Mesenchymal stem cell (in vitro differentiated cells and primary cell): ENCODE measurements around the gene STK17A.

Experiments used
- DNase-seq: peaks from one replicate; pipeline ENCODE4 v3.0.0-alpha.2; 2013
- H2AFZ ChIP-seq: one replicate; pipeline ENCODE4 v1.6.1; 2013; ENCODE audit warnings: low read depth, mild to moderate bottlenecking, control low read depth, inconsistent platforms, low read length, moderate library complexity
- H2AK5ac ChIP-seq: 2 replicates; pipeline ENCODE4 v1.6.1; 2013; ENCODE audit warnings: low read length, moderate library complexity, mild to moderate bottlenecking, inconsistent platforms; ENCODE audit not compliant: severe bottlenecking
- H2BK120ac ChIP-seq: one replicate; pipeline ENCODE4 v1.6.1; 2013; ENCODE audit warnings: low read depth, mild to moderate bottlenecking, inconsistent platforms, low read length, moderate library complexity
- H2BK12ac ChIP-seq, 2 experiments: one replicate each; pipeline ENCODE4 v1.6.1; 2013; ENCODE audit warnings: inconsistent platforms in 2 of 2, low read length in 2 of 2, mild to moderate bottlenecking in 2 of 2, moderate library complexity in 2 of 2, control low read depth in 1 of 2
- H2BK15ac ChIP-seq: one replicate; pipeline ENCODE4 v1.6.1; 2013; ENCODE audit warnings: mild to moderate bottlenecking, low read depth, inconsistent platforms; ENCODE audit not compliant: poor library complexity, severe bottlenecking
- H2BK5ac ChIP-seq: 2 replicates; pipeline ENCODE4 v1.6.1; 2013; ENCODE audit warnings: low read depth, mild to moderate bottlenecking, low read length, control low read depth, inconsistent platforms; ENCODE audit not compliant: poor library complexity, severe bottlenecking
- H3K14ac ChIP-seq, 2 experiments: one replicate each; pipeline ENCODE4 v1.6.1; 2013; ENCODE audit warnings: inconsistent platforms in 2 of 2, low read length in 2 of 2, control low read depth in 1 of 2, mild to moderate bottlenecking in 1 of 2, moderate library complexity in 1 of 2
- H3K18ac ChIP-seq, 2 experiments: one replicate each; pipeline ENCODE4 v1.6.1; 2013; ENCODE audit warnings: inconsistent platforms in 2 of 2, low read length in 2 of 2, control low read depth in 1 of 2, low read depth in 1 of 2, mild to moderate bottlenecking in 1 of 2
- H3K23ac ChIP-seq, 2 experiments: one replicate each; pipeline ENCODE4 v1.6.1; 2013; ENCODE audit warnings: inconsistent platforms in 2 of 2, low read length in 2 of 2, mild to moderate bottlenecking in 2 of 2, moderate library complexity in 2 of 2, control low read depth in 1 of 2
- H3K27ac ChIP-seq: 2 replicates; pipeline ENCODE4 v1.5.1; 2013; ENCODE audit warnings: mild to moderate bottlenecking, moderate library complexity, low read length, control low read depth, inconsistent platforms; ENCODE audit not compliant: poor library complexity, severe bottlenecking
- H3K27me3 ChIP-seq, 2 experiments: 2 replicates each; pipeline versions ENCODE4 v1.6.1 to v1.7.0; 2013; ENCODE audit warnings: low read length in 2 of 2, mild to moderate bottlenecking in 2 of 2, moderate library complexity in 2 of 2, control low read depth in 1 of 2, inconsistent platforms in 1 of 2; ENCODE audit not compliant: control insufficient read depth in 1 of 2, insufficient read depth in 1 of 2
- H3K36me3 ChIP-seq, 2 experiments: 2 replicates each; pipeline versions ENCODE4 v1.6.1 to v1.7.0; 2013; ENCODE audit warnings: low read length in 2 of 2, control low read depth in 1 of 2, inconsistent platforms in 1 of 2, low read depth in 1 of 2, mild to moderate bottlenecking in 1 of 2; ENCODE audit not compliant: insufficient read depth in 2 of 2, control insufficient read depth in 1 of 2
- H3K4ac ChIP-seq, 2 experiments: one replicate each; pipeline ENCODE4 v1.6.1; 2013; ENCODE audit warnings: inconsistent platforms in 2 of 2, low read length in 2 of 2, mild to moderate bottlenecking in 2 of 2, moderate library complexity in 2 of 2, control low read depth in 1 of 2, low read depth in 1 of 2
- H3K4me1 ChIP-seq: 2 replicates; pipeline ENCODE4 v1.6.1; 2013; ENCODE audit warnings: low read depth, low read length, control low read depth; ENCODE audit not compliant: control insufficient read depth, insufficient read depth
- H3K4me2 ChIP-seq: 2 replicates; pipeline ENCODE4 v1.6.1; 2013; ENCODE audit warnings: low read length, mild to moderate bottlenecking, inconsistent platforms; ENCODE audit not compliant: poor library complexity, severe bottlenecking
- H3K4me3 ChIP-seq, 2 experiments: 2 replicates each; pipeline versions ENCODE4 v1.5.1 to v1.7.0; 2013; ENCODE audit warnings: low read length in 2 of 2, mild to moderate bottlenecking in 2 of 2, control low read depth in 1 of 2, low read depth in 1 of 2; ENCODE audit not compliant: insufficient read depth in 1 of 2
- H3K79me1 ChIP-seq: replicated peaks from 2 replicates; pipeline ENCODE4 v1.6.1; 2013; ENCODE audit warnings: mild to moderate bottlenecking, control low read depth, low read length, inconsistent platforms; ENCODE audit not compliant: poor library complexity, severe bottlenecking
- H3K9ac ChIP-seq: 2 replicates; pipeline ENCODE4 v1.7.0; 2013; ENCODE audit warnings: mild to moderate bottlenecking, low read length, moderate library complexity
- H3K9me3 ChIP-seq: 2 replicates; pipeline ENCODE4 v1.7.0; 2013; ENCODE audit warnings: mild to moderate bottlenecking, low read length; ENCODE audit not compliant: control insufficient read depth
- H4K8ac ChIP-seq: one replicate; pipeline ENCODE4 v1.6.1; 2013; ENCODE audit warnings: inconsistent platforms, mild to moderate bottlenecking, low read length, moderate library complexity
- H4K91ac ChIP-seq: one replicate; pipeline ENCODE4 v1.6.1; 2013; ENCODE audit warnings: mild to moderate bottlenecking, low read length, inconsistent platforms
- WGBS: methylation state at CpG from one replicate; pipeline ENCODE4 v1.1.7; 2013; ENCODE audit warnings: mixed read lengths; 5-methylcytosine and 5-hydroxymethylcytosine counted together

The STK17A gene

GRCh38 chr7:43612599-43613589, 30.0 kb downstream of the STK17A start:
- Histone ChIP-seq H2AFZ (no peak overlapping the region), H3K27me3 (no peaks in the 10 kb centered on the region), H3K79me1 (peaks cover 24% of the 10 kb centered on the region), H4K8ac (no peak overlapping the region), H2BK120ac (no peak overlapping the region), H3K23ac (no peak overlapping the region), H2BK12ac (no peak overlapping the region), H2AK5ac (no peak overlapping the region), H3K18ac (no peak overlapping the region), H3K9ac (peak overlapping the region; percentile 65), H3K36me3 (peaks cover 26 to 67% of the 10 kb centered on the region in 2 experiments), H3K4ac (no peak overlapping the region), H3K4me1 (no peaks in the 10 kb centered on the region), H3K4me2 (no peak overlapping the region), H3K14ac (no peak overlapping the region), H3K27ac (no peak overlapping the region), H3K9me3 (no peaks in the 10 kb centered on the region), H2BK5ac (no peak overlapping the region), H2BK15ac (no peak overlapping the region), H4K91ac (no peak overlapping the region), H3K4me3 (peak overlapping the region in 1 of 2 experiments; percentile 47)
- DNase-seq = peak; percentile 64
- WGBS = 100% methylated on average over 1 of the region's 3 CpGs

- 64% methylated on average over 5 of the region's 7 CpGs for WGBS
- Histone ChIP-seq H3K36me3 (peaks cover 21 to 71% of the 10 kb centered on the region in 2 experiments), H3K14ac (peak overlapping the region in 1 of 2 experiments; percentile 3), H3K9ac (no peak overlapping the region), H2BK120ac (no peak overlapping the region), H3K27ac (no peak overlapping the region), H3K18ac (peak overlapping the region in 1 of 2 experiments; percentile 1), H3K4me3 (no peak overlapping the region), H2AK5ac (no peak overlapping the region), H2BK5ac (no peak overlapping the region), H2BK15ac (no peak overlapping the region), H3K9me3 (no peaks in the 10 kb centered on the region), H4K91ac (no peak overlapping the region), H3K4ac (no peak overlapping the region), H2BK12ac (no peak overlapping the region), H2AFZ (no peak overlapping the region), H3K4me2 (no peak overlapping the region), H3K79me1 (peaks cover 26% of the 10 kb centered on the region), H3K4me1 (peaks cover under 1% of the 10 kb centered on the region), H3K27me3 (no peaks in the 10 kb centered on the region), H4K8ac (no peak overlapping the region), H3K23ac (no peak overlapping the region)
- no peak for DNase-seq
These were observed 32.7 kb downstream of the STK17A start for GRCh38 chr7:43615558-43616145.

- WGBS = 97% methylated on average over 3 of the region's 4 CpGs
- H3K27me3 ChIP-seq = no peaks in the 10 kb centered on the region
- no peak overlapping the region for H2BK5ac ChIP-seq
- H2BK120ac ChIP-seq = no peak overlapping the region
- H3K9me3 ChIP-seq = no peaks in the 10 kb centered on the region
- no peak overlapping the region for H3K14ac ChIP-seq
- DNase-seq = no peak
- peak overlapping the region; percentile 48 for H4K8ac ChIP-seq
- H3K36me3 ChIP-seq = peaks cover 23 to 71% of the 10 kb centered on the region in 2 experiments
- H3K23ac ChIP-seq = no peak overlapping the region
- no peak overlapping the region for H3K18ac ChIP-seq
- H2BK12ac ChIP-seq = no peak overlapping the region
- peaks cover 3% of the 10 kb centered on the region for H3K4me1 ChIP-seq
- no peak overlapping the region for H3K4me2 ChIP-seq
- no peak overlapping the region for H2AFZ ChIP-seq
- H3K27ac ChIP-seq = no peak overlapping the region
- no peak overlapping the region for H2BK15ac ChIP-seq
- H3K4ac ChIP-seq = no peak overlapping the region
- H3K79me1 ChIP-seq = peaks cover 31% of the 10 kb centered on the region
- no peak overlapping the region for H3K9ac ChIP-seq
- H3K4me3 ChIP-seq = no peak overlapping the region
- H2AK5ac ChIP-seq = no peak overlapping the region
- no peak overlapping the region for H4K91ac ChIP-seq
These were observed 34.1 kb downstream of the STK17A start for GRCh38 chr7:43616977-43617376.

GRCh38 chr7:43618073-43618472, 35.2 kb downstream of the STK17A start:
- DNase-seq = no peak
- WGBS = 94% methylated on average over 4 of the region's 4 CpGs

More at GRCh38 chr7:43618073-43618472, 35.2 kb downstream of the STK17A start:
- Histone ChIP-seq H2BK5ac (no peak overlapping the region), H3K4me1 (peaks cover 3% of the 10 kb centered on the region), H3K4me3 (no peak overlapping the region), H3K9me3 (no peaks in the 10 kb centered on the region), H3K18ac (no peak overlapping the region), H3K4ac (no peak overlapping the region), H3K27me3 (no peaks in the 10 kb centered on the region), H3K27ac (no peak overlapping the region), H2BK15ac (no peak overlapping the region), H2AFZ (no peak overlapping the region), H2BK12ac (no peak overlapping the region), H3K4me2 (no peak overlapping the region), H2AK5ac (no peak overlapping the region), H4K8ac (no peak overlapping the region), H3K9ac (no peak overlapping the region), H3K23ac (no peak overlapping the region), H2BK120ac (no peak overlapping the region), H3K79me1 (peaks cover 32% of the 10 kb centered on the region), H3K36me3 (peaks cover 20 to 71% of the 10 kb centered on the region in 2 experiments), H3K14ac (no peak overlapping the region), H4K91ac (no peak overlapping the region)
